T-helper 9 cell (primary cell): ENCODE measurements around the gene SLIT3.
"Not testable (repeated sequence)": the region's sequence is repeated elsewhere in the genome, so short reads cannot be mapped to it uniquely, and the experiment has no call there.

Source experiments
- DNase-seq: peaks from one replicate; pipeline ENCODE4 v3.0.0-alpha.2; 2020

SLIT3 gene

DNA sequence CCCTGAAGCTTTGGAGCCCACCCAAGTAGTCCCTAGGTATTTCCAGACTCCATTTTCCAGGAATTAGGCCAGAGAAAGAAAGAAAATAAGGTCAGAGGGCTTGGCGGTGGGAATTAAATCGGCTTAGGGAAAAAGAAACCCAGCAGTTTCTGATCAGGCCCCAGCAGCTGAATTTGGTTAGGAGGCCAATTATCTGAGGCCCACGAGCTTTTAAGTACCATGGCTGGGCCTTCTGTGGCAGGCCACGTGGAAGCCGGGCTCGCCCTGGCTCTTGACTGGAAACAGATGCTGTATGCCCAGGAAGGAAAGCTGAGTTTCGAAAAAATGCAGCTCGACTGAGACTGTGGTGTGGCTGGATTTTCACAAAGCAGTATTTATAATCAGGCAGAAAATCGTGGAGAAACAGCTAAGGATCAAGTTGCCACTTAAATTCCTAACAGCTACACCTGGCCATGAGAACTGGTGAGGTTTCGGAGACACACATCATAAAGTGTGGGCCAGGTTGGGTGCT is 646.7 kb downstream of the SLIT3 start:
- no peak for DNase-seq

DNA sequence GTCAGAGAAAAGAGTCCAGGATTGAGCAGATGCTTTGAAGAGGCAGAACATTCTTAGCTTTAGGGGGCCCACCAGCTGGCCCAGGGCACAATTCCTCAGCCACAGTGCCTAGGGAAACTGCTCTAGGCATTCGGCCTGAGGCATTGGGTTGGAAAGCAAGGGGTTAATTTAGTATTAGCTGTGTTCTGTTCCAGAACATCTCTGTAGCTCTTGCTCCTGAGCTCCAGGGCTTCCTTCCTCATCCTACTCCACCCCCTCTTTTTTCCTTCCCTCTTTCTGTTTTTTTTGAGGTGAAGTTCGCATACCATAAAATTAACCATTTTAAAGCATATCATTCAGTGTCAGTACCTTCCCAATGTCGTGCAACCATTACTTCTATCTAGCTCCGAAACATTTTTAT is 647.3 kb downstream of the SLIT3 start:
- DNase-seq: no peak

DNA sequence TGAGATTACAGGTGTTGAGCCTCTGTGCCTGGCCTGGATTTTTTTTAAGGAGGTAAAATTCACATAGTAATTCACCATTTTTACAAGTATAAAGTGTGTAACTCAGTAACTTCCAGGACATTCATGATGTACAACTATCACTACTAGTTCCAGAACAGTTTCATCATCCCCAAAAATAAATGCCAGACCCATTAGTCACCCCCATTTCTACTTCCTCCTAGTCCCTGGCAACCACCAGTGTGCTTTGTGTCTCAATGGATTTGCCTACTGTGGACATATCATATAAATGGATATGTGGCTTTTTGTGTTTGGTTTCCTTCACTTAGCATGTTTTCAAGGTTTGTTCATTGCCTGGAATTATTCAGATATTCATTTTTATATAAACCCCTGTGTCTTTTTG is 649.3 kb downstream of the SLIT3 start:
- no peak for DNase-seq

DNA sequence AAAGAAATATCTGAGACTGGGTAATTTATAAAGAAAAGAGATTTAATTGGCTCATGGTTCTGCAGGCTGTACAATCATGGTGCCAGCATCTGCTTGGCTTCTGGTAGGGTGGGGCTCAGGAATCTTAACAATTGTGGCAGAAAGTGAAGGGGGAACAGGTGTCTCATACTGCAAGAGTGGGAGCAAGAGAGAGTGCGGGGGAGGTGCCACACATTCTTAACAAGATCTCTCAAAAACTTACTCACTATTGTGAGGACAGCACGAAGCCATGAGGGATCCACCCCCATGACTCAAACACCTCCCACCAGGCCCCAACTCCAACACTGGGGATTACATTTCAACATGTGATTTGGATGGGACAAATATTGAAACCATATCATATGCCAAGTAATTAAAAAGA is 651.6 kb downstream of the SLIT3 start:
- DNase-seq: no peak

DNA sequence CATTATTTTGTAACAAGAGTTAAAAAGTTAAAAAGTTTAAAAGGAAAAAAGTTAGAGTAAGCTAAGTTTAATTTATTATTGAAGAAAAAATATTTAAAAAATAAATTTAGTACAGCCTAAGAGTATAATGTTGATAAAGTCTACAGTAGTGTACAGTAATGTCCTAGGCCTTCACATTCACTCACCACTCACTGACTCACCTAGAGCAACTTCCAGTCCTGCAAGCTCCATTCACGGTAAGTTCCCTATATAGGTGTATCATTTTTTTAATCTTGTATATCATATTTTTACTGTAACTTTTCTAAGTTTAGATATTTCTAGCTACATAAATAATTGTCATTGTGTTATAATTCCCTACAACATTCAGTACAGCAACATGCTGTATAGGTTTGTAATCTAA is 652.4 kb downstream of the SLIT3 start:
- DNase-seq: no peak

DNA sequence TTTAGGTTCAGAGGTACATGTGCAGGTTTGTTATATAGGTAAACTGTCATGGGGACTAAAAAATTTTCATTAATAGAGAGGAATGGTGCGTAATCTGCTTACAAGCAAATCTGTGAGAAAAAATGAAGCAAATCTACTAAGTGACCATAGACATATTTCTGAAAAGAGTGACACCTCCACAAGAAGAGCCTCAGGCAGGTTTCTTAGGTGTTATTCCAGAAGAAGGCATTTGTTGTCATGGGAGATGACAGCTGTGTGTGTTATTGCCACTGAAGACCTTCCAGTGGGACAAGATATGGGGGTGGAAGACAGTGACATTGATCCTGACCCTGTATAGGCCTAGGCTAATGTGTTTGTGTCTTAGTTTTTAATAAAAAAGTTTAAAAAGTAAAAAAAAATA is 652.9 kb downstream of the SLIT3 start:
- no peak for DNase-seq

DNA sequence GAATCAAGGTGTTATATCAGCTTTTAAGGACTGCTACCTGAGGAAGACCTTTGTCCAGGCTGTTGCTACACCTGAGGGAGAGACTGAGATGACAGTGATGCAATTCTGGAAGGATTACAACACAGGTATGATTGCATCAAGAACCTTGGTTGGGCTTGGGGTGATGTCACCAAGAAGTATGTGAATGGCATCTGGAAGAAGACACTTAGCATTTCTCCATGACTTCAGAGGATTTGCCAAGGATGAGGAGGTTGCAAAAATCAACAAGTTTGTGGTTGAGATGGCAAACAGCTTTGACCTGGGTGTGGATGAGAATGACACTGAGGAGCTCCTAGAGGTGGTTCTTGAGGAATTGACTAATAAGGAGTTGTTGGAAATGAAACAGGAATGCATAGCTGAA is 653.9 kb downstream of the SLIT3 start:
- no peak for DNase-seq

DNA sequence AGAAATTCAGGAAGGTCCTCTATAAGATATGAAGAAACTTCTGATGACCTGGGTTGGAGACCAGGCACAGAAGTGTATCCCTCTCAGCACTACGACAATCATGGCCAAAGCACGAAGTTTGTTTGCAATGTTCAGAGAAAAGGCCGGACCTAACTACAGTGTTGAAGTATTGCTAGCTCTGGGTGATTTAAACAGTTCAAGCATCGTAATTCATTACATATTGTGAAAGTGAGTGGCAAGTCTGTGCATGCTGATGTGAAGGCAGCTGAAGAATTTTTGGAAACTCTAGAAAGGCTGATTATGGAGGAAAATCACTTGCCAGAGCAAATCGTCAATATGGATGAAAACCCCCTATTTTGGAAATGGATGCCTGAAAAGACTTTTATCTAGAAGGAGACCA is 654.6 kb downstream of the SLIT3 start:
- no peak for DNase-seq

DNA sequence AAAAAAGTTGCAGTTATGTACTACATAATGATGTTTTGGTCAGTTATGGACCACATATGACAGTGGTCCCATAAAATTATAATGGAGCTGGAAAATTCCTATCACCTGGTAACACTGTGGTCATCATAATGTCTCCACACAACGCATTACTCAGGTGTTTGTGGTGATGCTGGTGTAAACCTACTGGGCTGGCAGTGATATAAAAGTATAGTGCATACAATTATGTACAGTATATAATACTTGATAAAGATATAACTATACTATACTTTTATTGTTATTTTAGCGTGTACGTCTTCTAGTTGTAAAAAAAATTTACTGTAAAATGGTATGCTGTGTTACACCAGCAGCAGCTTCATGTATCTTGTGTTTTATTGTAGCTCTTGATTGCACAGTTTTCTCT is 655.7 kb downstream of the SLIT3 start:
- DNase-seq: no peak

DNA sequence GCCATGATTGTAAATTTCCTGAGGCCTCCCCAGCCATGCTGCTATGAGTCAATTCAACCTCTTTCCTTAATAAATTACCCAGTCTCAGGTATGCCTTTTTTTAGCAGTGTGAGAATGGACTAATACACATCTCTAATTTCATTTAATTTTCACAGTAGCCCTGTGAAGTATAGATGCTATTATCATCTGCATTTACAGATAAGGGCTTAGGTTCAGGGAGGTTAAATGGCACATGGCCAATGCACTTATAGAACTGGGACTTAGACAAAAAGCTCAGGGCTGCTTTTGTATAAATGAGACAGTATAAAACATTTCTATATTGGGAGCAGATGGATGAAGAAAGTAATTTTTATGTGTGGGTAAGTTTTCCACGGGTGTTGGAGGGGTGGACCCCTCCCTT is 658.9 kb downstream of the SLIT3 start:
- no peak for DNase-seq

DNA sequence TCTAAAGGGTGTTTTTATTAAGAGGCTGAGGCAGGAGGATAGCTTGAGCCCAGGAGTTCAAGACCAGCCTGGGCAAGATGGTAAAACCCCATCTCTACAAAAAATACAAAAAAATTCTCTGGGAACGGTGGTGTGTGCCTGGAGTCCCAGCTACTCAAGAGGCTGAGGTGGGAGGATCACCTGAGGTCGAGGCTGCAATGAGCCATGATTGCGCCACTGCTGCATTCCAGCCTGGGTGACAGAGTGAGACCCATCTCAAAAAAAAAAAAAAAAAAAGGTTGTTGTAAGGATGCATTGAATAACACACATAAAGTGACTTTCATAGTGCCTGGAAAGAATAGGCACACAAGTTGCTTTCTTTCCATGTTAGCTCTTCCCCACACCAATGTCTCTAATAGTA is 662.1 kb downstream of the SLIT3 start:
- not testable (repeated sequence) for DNase-seq

DNA sequence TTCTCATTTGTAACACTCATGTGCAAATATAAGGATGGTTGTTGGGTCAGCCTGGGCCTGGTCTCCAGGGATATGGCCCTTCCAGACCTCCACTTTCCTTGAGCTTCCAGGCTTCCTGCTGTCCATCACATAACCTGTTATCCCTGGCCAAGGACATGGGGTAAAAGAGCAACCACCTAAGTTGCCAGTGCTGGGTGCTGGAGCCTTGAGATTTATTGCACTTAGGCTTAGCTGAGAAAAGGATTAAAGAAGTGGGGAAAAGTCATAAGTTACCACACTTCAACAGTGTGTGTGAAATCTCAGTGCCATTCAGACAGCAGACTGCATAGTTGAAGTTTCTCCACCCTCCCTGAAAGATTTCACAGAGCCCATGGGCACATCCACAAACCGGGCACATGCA is 663.1 kb downstream of the SLIT3 start:
- DNase-seq: no peak

DNA sequence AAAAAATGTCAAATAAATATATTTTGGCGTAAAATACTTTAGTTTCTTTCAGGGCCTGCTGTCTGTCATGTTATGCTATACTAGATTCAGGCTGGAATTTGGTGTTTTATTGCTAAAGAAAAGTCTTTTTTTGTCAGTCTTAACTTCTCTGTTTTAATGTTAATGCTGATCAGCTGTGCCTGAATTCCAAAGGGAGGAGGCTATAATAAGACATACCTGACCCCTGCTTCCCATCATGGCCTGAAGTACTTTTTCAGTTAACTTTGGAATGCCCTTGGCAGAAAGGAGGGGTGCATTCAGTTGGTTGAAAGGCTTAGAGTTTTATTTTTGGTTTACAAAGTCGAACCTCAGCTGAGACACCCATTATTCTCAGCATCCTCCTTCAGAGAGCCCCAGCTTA is 663.7 kb downstream of the SLIT3 start:
- DNase-seq: no peak

DNA sequence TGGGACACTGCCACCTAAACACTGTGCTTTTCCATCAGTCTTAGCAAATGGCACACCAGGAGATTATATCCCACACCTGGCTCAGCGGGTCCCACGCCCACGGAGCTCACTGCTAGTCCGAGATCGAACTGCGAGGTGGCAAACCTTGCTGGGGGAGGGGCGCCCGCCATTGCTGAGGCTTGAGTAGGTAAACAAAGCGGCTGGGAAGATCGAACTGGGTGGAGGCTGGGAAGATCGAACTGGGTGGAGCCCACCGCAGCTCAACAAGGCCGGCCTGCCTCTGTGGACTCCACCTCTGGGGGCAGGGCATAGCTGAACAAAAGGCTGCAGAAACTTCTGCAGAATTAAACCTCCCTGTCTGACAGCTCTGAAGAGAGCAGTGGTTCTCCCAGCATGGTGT is 670.0 kb downstream of the SLIT3 start:
- not testable (repeated sequence) for DNase-seq

DNA sequence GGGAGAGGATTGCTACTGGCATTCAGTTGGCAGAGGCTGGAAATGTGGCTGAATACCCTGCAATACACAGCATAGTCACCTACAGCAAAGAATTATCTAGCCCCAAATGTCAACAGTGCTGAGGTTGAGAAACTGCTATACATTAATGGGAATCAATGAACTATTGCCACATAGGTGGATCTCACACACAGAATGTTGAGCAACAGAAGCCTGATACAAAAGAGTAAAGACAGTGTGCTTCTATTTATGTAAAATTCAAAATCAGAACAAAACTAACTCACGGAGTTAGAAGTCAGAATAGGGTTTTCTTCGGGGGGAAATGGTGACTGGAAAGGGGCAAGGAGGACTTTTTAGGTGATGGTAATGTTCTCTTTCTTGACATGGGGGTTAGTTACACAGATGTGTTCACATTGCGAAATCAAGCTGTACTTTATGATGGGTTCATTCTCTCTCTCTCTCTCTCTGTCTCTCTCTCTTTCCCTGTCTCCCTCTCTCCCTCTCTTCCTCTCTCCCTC is 676.0 kb downstream of the SLIT3 start:
- no peak for DNase-seq

DNA sequence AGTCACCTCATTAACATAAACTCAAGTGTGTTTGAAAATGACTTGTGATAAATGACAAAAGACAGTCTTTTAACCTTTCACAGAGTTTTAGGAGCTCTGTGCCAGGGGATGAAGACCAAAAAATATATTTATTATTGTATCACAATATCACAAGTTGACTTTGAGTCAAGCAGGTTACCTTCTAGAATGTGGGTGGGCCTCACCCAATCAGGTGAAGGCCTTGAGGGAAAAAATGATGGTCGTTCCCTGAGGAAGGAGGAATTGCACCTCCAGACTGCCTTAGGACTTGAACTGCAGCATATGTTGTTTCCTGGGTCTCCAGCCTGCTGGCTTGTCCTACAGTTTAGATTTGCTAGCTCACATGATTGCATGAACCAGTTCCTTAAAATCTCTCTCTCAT is 680.1 kb downstream of the SLIT3 start:
- no peak for DNase-seq

DNA sequence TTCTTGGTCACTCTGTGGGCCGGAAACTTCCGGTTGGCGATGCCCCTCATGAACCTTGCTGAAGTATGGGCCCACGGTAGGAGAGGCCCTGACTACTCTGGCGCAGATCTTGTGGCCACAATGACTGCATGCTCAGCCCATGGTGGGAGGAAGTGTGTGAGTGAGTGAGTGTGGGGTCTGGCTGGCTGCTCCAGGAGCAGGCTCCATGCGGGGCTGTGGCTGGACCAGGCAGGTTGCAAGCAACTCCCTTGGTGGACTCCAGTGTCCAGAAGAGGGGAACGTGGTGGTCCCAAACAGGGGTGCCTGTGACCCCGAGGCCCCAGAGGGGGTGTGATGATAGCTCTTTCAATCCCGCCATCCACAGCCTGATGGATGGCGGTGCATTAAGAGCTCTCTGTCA is 686.3 kb downstream of the SLIT3 start:
- no peak for DNase-seq

DNA sequence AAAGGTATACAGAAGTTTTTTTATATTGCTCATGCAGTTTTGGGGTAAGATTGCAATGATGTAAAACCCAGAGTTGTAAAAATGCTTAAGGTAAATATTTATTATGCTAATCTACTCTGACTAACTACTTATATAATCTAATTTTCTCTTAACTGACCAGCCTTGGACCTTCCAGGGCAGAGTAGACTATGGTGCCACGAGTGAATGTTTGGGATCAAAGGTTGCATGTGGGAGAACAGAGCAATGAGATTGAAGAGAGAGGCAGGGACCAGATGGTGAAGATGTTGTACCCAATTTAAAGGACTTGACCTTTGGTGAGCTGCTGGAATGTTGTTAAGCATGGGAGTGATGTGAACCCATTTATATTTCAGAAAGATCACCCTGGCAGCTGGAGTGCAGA is 686.9 kb downstream of the SLIT3 start:
- DNase-seq: no peak

DNA sequence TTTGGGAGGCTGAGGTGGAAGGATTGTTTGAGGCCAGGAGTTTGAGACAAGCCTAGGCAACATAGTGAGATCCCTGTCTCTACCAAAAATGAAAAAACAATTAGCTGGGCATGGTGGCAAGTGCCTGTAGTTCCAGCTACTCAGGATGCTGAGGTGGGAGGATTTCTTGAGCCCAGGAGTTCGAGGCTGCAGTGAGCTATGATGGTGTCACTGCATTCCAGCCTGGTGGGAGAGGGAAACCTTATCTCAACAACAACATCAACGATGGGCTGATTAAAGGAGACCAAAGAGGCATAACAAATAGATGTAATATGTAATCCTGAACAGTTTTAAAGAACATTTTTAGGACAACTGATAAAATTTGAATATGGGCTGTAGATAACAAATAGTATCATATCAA is 687.5 kb downstream of the SLIT3 start:
- DNase-seq: no peak

DNA sequence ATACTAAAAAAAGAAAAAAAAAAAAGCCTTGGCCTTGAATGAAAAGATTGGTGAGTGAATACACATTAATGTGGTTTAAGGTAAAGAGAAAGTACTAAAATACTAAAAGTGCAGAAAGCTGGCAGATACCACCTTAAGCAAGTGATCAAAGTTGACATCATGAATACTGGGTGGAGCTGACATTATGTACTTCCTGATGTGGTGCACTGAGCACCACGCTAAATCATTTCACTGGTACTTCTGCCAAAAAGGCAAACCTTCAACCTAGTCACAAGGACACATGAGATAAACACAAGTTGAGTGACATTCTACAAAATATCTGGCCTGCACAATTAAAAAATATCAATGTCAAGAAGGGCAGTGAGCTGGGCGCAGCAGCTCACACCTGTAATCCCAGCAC is 687.9 kb downstream of the SLIT3 start:
- DNase-seq: no peak

DNA sequence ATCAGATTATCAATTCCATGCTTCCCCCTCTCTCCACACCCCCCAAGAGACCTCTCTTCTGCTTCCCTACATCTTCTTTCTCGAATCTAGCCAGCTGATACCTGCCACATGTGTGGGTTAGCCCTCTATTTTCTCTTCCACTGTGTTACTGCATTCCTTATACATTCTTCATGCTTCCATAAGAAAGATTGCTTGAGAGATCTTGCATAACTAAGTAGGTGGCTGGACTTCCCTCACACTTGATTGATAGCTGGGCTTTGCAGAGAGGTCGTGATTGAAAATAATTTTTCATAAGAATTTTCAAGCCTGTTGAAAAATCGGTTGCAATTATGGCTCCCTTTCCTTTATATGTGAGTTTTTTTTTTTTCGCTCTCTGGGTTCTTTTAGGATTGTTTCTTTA is 688.8 kb downstream of the SLIT3 start:
- DNase-seq: no peak
